GM20000 (cell line): ENCODE data around the gene TRIM7.
A peak's percentile ranks its signal among the peaks of the same experiment; 100 is the strongest.

Source experiments
- DNase-seq: peaks from one replicate; pipeline ENCODE4 v3.0.0; 2012; ENCODE audit warnings: low spot score
- TF ChIP-seq, protein P1 (sequence below): IDR thresholded peaks from 2 replicates; pipeline ENCODE4 v1.5.1; 2012; ENCODE audit warnings: mild to moderate bottlenecking, control low read depth; ENCODE audit errors: extremely low read depth, missing control alignments

Gene TRIM7

DNA sequence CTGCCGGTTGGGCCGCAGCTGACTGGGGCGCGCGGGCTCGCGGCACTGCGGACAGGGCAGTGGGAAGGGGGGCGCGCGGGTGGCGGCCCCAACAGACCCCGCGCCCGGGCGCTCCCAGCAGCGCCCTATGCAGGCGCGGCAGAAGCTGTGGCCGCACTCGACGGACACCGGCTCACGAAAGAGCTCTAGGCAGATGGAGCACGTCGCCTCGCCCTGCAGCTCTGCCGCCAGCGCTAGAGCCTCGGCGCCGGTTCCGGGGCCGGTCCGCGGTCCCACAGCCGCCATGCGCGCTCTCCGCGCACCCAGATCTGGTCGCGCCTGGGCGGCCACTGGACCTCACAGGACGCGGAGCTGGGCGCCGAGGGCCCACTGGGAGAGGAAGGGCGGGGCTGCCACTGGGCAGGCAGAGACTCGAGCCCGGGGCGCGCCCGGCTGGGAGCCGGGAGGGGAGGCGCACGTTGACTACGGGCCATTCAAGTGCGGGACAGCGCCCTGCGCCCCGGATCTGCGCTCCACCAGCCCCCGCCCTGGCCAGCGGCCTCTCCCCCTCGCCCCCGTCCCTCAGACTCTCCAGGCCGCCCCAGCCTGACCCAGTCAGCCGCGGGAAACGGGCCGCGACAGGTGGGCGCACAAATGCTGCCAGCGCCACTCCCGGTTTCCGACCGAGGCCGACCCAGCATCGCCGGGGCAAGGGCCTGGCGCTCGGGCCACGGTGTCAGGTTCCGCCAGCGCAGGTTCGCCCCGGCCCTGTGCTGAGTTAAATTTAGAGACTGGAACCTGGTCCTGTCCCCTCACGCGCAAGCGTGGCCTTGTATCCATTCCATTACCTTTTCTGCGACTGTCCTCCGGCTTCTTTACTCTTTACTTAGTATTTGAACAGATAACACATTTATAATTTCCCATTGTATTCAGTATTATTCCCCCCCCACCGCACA lies at the start of gene TRIM7:
Gene TRIM7, minus strand, starts transcription at position 371 of the 935 bp plus-strand sequence. Its CDS starts 86 bp downstream, at position 285.
- TF ChIP-seq, protein P1, sequence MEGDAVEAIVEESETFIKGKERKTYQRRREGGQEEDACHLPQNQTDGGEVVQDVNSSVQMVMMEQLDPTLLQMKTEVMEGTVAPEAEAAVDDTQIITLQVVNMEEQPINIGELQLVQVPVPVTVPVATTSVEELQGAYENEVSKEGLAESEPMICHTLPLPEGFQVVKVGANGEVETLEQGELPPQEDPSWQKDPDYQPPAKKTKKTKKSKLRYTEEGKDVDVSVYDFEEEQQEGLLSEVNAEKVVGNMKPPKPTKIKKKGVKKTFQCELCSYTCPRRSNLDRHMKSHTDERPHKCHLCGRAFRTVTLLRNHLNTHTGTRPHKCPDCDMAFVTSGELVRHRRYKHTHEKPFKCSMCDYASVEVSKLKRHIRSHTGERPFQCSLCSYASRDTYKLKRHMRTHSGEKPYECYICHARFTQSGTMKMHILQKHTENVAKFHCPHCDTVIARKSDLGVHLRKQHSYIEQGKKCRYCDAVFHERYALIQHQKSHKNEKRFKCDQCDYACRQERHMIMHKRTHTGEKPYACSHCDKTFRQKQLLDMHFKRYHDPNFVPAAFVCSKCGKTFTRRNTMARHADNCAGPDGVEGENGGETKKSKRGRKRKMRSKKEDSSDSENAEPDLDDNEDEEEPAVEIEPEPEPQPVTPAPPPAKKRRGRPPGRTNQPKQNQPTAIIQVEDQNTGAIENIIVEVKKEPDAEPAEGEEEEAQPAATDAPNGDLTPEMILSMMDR, result no peak
- DNase-seq, result peak; percentile 67

DNA sequence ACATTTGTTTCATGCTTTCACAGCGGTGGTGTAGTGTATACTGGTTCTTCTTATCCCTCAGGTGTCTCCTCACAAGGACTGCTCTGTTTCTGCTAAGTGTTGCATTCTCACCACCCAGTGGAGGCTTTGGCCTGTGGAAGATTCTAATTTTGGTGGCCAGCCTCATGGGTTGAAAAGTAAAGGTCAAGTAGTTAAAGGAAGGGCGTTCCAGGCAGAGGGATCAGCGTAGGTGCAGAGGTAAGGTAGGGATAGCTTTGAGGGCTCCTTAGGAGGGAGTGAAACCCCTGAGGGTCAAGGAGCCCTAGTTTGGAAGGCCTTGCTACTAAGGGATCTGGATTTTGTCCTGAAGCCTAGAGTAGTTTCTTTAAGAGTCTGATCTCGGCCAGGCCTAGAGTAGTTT lies 43.3 kb upstream of the TRIM7 start:
- DNase-seq, result no peak
- TF ChIP-seq, protein P1, result no peak

DNA sequence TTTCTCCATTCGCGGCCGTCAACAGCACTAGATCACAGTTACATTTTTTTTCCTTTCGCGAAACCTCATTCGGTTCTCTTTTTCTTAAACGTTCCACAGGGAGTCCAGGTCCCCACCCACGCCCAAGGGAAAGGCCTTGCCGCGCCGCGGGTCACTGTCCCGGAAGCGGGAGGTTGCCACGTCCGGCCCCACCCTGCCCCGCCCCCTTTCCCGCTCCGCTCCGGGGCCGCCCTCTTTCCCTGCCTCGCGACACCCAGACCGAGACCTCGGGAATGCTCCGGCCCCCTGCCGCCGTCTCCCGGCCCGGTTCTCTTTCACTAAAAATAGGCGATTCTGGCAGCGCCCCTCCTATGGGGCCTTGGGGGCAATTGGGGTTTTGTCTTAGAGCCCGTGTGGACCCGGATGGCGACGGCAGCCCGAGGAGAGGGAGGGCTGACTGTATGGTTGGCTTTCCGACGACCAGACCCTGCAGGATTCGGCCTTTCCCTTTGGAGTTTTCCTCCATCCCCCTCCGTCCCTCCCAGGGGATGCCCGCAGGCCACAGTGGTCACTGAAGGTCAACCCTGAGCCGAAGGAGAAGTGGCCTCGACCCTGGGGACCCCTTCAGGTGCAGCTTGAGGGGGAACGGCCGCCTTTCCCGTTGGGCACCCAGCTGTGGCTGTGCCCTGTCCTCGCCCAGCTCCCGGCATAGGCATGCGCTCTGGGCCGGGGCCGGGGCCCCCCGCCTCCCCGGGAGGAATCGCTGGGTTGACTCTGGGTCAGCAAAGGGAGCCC lies 41.5 kb upstream of the TRIM7 start:
- TF ChIP-seq, protein P1, result no peak
- DNase-seq, result peak; percentile 87

DNA sequence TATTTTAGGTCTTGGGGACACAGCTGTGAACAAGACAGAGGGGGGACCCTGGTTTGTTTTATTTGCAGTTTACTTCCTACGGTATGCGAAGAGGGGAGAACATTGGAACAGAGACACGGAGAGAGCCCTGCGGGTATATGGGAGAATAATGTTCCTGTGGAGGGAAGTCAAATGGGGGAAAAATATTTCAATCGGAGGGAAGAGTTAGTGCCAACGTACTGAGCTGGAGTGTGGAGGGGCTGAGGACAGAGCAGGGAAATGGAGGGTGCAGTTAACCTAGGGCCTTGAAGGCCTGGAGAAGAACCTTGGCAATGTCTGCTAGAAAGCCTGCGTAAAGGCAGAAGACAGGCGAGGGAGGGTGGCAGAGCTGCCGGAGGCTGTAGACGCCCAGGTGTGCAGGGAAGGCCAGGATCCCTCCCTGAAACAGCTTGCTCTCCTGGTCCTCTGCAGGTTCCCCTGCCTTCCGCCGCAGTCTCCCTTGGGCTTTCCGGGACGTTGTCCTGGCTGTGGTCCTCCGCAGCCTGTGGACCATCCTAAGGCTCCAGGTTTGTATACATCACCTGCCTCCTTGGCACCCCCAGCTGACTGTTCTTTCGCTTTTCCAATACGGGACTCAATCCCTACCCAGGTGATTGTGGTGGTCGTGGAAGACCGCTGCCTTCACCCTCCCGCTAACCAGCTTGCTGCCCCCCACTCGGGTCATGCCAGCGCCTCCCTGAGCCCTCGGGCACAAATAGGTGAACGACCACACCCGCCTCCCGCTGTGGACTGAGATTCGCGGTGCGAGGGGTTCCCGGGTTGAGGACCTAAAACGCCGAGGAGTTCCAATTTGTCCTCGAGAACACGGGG lies 40.7 kb upstream of the TRIM7 start:
- DNase-seq, result peak; percentile 7
- TF ChIP-seq, protein P1, result no peak

DNA sequence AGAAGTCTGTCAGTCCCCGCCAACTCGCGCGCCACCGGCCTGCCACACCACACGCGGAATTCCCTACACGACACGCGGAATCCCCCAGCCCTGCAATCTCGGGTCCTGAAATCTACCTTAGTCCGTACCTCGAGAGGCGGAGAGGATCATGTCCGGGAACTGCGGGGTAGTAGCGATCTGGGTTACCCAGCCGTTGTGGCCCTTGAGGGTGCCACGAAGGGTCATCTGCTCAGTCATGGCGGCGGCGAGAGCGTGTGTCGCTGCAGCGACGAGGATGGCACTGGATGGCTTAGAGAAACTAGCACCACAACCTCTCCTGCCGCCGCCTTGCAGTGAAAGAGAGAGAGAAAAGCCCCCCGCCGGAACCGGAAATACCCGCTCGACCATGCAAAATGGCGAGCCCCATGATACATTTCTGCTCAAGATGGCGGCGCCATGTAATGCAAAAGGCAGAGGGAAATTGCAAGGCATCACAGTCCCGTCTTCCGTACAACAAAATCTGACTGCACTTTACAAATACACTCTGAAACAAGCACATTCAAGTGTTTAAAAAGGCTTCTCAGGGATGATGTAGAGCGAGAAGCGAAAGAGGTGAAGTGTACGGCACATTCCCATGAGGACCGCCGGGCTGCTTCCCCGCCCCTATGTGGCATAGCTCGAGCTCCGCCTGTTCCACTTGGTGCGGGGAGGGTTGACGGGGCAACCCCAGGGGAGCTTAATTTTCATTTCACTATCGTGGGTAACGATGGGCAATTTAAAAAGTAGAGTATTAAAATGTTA lies 38.8 kb upstream of the TRIM7 start, which contains the start of gene RACK1:
Gene RACK1, minus strand, starts transcription at position 343 of the 780 bp plus-strand sequence. Its CDS starts 106 bp downstream, at position 237.
- TF ChIP-seq, protein P1, result no peak
- peak; percentile 91 for DNase-seq

DNA sequence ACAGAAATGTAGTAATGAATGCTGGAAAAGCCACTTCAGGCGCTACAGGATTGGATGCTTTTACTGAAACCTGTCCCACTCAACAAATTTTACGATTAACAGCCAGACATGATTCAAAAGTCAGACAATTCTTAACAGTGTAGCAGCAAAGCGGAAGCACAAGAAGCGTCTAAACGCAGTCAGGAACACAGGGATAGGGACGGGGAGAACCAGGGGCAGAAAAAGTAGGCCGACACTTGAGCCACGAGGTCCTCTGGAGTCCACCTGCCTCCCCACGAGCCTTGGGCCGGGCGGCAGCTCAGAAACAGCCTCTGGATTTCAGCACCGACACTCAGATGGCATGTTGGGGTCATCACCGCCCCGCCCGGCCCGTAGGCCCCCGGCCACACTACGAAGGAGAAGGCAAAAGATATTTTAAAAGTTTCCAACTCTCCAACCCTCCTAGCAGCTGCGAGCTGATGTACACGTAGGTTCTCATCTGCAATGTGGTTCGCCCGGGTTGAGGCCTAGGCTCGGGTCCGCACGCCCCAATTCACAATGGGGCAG lies 38.1 kb upstream of the TRIM7 start:
- TF ChIP-seq, protein P1, result no peak
- DNase-seq, result peak; percentile 13
